Skin of body (tissue), 2 donors: Measurements from ENCODE around the gene JPH3. TPM values are rescaled to one million over a fixed set of nuclear protein-coding genes. Genes with fewer than 3 reads are reported as not detected.

Source experiments
- DNase-seq: peaks from one replicate; lab custom pipeline; 2025; lab: John Stamatoyannopoulos, UW
- total RNA-seq: library from RNA; depleted of rRNA; stranded (reverse); fragments of >200 nt; gene quantifications from one replicate; pipeline ENCODE4 v1.2.3, GENCODE V29; 2014

The JPH3 gene
- total RNA-seq, 1 donor from 2014 or later, result 0.69 TPM

DNA sequence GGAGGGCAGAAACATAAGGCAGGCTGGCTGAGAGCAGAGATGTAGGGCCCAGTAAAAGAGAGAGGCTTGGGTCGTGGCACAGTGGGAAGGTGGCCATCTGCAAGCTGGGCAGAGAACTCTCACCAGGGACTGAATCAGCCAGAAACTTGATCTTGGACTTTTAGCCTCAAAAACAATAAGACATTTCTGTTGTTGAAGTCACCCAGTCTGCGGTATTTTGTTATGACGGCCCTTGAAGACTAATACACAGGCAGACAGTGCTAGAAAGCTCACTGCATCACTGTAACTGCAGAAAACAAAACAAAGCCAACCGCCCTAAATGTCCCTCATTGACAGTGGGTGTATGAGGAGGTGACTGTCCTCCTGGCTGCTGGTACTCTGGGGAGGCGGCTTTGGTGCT is 3.9 kb upstream of the JPH3 start:
- DNase-seq, result no peak

DNA sequence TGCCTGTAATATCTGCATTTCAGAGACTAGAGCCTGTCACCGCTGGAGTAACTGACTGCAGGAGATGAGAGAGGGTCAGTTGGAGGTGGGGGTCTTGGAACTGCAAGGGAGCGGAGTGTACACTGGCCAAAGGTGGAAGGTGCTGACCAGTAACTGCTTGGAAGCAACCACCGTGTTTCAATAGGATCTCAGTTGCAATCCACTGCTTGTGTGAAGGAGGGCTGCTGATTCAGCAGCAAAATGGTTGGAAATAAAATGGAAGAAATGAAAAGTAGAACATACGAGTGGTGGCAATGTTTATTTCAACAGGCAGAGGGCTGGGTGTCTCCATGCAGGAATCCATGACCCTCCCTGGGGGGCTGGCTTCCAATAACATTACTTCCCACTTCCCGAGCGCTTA is 2.1 kb upstream of the JPH3 start:
- no peak for DNase-seq

DNA sequence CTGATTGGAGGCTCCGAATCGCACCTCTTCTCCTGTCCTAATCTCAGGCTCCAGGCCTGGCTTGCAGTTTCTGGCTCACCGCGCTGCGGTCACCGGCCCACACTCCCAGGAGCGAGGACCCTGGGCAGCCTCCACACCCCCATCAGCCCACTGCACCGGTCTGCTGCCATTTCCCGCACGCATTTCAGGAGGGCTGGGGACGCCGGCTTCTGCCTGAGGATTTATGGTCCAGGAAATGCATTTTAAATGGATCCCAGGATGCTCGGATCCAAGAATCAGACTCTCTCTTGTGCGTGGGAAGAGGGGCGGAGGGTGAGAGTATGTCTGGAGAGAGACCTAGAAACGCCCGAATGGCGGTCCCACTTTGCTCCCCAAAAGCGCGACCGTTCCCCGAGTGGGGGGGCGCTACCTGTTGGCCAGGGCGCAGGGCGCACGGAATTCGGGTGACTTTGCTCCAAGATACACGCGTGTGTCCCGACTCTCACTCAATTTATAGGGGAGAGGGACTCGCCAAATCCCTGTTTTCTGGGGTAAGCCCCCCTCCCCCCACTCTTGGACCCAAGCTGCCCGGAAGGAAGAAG is 817 bp upstream of the JPH3 start:
- no peak for DNase-seq

DNA sequence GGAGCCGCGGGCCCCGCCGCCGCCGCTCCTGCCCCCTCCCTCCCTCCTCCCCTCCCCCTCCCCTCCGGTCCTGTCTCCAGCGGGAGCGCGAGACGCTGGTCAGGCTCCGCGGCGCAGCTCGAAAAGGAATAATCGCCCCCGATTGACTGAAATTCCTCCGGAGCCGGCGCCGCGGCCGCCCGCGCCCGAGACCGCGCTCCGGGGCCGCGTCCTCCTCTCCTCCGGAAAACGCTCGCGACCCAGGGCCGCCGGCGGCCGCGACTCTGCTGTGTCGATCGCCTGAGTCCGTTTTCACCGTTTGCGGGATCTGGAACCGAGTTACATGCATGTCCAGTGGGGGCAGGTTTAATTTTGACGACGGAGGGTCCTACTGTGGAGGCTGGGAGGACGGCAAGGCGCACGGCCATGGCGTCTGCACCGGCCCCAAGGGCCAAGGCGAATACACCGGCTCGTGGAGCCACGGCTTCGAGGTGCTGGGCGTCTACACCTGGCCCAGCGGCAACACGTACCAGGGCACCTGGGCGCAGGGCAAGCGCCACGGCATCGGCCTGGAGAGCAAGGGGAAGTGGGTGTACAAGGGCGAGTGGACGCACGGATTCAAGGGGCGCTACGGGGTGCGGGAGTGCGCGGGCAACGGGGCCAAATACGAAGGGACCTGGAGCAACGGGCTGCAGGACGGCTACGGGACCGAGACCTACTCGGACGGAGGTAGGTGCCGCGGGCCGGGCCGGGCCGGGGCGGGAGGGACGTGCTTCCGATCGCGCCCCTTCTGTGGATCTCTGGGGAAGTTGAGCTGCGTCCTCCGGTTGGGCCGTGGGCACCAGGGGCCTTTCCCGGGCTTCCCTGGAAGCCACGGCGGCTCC is 744 bp downstream of the JPH3 start:
- DNase-seq, result no peak

DNA sequence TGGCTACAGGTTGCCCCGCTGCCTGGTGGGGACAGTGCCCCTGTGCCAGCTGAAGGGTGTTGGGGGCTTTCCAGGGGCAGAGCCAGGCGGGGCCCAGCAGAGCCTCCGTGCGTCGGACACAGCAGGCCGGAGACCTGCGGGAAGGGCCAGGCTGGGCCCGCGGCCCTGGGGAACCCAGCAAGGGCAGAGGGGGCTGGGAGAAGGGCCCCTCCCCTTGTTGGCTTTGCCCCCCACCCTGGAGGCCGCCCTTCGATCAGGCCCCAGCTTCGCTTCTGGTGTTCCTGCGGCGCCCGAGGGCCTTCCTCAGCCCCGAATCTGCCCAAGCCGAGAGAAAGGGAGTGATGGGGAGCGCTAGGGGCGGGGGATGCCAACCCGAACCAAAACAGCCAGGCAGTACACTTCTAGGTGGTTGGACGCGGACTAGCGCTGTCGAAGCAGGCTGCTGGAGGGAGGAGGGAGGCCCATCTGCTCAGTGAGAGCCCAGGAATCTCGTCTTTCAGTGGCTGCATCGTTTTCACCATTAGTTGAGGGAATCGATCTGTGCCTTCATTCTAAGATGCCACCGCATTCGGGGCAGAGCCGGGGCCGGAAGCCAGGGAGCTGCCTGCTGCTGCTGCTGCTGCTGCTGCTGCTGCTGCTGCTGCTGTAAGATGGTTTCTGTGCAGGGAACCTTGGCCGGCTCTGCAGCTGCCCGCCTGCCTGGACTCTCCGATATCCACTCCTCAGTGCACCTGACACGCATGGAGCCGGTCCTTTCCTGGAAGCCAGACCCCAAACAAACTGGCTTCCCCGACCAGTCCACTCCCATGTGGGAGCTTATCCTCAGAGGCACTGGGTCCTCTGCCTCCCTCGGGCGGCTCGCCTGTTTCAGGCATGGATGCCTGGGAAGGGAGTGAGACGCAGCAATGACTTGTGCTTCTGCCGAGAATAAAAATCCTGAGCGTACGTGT is 1.7 kb downstream of the JPH3 start:
- no peak for DNase-seq

DNA sequence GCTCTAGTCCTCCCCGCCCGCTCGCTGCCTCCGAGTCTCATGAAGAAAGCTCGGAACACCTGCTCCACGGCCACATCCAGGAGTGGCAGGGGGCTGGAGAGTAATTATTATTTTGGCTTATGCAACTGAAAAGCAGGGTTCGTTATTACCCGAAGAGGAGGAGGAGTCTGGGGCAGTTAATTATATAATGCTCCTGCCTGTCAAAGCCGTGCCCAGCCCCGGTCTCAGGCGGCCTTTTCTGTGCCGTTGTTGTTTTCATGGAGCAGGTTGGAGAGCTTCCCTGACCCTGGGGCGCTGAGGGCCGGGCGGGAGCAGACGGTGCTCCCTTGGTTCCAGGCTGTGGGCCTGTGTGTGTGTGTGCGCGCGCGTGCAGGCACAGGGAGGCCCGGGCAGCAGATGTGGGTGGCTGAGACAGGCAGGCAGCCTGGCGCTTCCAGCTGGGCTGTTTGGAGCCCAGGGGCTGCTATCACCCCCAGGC is 2.4 kb downstream of the JPH3 start:
- DNase-seq, result no peak

DNA sequence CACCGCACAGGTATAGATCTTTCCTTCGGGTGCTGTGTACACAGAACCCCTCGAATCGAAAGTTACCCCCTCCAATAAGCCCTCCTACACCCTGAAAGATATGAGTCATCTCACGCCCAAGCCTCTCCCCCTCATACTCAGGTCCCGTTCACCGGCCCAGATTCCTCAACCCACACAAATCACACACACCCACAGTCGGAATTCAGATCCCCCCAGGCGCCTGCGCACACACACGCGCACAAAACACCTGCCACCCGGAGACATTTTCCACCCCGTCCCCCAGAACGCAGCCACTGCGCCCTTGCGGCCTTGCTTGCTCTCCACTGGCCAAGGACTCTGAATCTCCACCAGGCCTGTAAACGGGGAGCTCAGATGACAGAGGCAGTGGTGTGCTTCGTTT is 4.9 kb downstream of the JPH3 start:
- DNase-seq, result no peak

DNA sequence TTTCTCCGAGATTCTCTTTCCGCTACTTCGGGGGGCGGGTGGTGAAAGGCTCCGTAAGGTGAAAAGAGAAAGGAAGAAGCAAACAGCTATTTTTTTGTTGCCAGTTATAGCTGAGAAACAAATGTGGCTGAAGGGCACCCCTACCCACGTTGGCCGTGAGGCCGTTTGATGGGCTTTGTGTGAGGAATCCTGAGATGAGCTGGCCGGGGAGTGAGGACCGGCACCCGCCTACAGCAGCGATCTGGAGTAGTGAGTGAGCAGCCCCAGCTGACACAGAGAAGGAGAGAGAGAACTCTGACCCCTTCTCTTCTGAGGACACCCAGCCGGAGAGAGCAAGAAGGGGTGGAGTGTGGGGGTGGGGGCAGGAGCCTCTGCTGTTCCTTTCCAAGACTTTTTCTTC is 5.6 kb downstream of the JPH3 start:
- DNase-seq, result no peak

DNA sequence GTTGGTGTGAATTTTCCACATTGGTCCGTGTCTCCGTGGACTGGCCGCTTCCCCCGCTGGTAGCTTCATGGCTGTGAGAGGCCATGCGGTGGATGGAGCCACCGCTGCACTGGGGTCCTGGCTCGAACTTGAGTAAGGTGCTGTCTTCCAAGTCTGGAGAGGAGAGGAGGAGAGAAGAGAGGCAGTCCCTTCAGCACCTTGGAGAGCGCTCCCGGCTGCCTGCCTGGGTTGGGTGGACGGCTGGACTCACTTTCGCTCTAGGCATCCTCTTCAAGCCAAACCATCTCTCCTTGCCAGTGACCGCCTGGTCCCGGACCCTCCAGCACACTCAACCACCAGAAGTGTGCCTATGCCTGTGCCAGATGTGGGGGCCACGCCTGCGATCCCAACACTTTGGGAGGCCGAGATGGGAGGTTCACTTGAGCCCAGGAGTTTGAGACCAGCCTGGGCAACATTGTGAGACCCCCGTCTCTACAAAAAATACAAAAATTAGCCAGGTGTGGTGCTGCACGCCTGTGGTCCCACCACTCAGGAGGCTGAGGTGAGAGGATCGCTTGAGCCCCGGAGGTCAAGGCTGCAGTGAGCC is 6.2 kb downstream of the JPH3 start:
- DNase-seq, result no peak

DNA sequence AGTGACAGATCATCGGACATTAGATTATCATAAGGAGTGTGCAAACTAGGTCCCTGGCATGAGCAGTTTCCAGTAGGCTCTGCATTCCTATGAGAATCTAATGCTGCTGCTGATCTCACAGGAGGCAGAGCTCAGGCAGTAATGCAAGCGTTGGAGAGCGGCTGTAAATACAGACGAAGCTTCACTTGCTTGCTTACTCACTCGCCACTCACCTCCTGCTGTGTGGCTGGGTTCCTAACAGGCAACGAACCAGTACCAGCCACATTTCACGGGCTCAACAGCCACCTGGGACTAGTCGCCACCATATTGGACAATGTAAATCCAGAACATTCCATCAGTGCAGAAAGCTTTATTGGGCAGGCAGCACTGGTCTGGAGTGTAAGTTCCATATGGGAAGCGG is 7.7 kb downstream of the JPH3 start:
- no peak for DNase-seq

DNA sequence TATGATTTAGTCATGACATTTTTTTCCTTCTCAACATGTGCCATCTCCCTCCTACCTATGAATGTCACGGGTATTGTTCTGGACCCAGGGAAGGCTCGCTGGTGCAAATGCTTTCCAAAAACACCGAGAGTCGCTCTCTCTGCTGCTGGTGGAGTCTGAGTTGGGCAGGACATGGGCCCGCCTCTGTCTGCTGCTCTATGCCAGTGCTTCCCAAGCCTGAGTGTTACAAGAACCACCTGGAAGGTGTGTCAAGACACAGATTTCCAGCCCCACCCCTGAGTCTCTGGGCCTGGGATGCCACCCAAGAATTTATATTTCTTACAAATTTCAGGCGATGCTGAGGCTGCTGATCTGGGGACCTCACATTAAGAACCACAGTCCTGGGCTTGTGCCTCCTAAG is 9.1 kb downstream of the JPH3 start:
- no peak for DNase-seq

DNA sequence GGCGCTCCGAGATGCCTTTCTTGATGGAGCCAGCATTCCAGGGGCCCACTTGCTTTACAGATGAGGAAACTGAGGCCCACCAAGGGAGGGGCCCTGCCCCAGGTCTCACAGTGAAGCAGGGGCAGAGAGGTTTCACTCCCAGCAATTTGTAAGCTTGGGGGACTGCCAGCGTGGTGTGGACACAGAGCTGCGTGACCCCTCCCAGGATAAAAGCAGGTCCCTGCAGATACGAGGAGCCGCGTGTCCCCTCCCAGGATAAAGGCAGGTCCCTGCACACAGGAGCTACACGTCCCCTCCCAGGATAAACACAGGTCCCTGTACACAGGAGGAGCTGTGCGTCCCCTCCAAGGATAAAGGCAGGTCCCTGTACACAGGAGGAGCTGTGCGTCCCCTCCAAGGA is 11.7 kb downstream of the JPH3 start:
- no peak for DNase-seq

DNA sequence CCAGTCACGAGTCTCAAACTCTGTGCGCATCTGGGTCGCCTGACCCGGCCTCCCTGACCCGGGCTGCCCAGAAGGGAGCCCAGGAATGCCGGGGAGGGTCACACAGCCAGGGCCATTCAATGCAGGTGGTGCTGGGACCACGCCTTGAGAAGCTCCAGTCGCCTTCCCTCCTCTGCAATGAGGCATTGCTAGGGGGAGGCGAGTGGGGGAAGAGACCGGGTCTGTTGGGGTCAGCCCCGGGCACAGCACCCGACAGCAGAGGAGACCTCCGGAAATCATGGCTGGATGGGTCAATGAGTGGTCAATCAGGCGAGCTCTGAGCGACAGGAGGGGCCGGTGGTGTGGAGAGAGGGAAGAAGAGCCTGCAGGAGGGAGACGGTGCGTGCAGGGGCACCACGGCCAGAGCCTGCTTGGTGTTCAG is 13.3 kb downstream of the JPH3 start:
- no peak for DNase-seq

DNA sequence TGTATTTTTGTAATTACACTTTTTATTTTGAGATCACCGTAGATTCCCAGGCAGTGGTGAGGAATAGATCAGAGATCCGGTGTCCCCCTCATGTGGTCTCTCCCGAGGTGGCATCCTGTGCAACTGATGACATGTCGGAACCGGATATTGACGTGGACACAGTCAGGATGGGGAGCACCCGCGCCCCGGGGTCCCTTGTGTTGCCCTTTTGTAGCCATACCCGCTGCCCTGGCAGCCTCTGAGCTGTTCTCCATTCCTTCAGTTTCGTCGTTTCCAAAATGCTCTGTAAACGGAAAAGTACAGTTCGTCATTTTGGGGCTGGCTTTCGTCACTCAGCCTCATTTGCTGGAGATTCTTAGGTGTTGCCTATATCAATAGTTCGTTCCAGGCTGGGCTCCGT is 14.2 kb downstream of the JPH3 start:
- no peak for DNase-seq

DNA sequence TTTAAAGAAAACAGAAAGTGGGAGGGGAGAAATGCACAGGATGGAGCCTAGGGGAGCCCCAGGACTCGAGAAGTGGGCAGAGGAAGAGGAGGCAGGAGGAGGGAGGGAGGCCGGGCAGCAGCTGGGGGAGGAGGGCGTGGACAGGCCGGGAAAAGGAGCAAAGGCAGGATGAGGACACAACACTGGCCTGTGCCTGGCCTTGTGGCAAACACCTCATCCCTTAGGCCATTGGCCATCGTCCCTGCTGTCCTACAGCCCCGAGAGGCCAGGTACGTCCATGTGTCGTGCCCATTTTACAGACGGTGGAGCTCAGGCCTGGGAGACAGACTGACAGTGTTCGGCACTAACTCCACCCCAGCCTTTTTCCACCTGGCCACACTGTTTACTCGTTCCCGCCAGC is 15.9 kb downstream of the JPH3 start:
- DNase-seq, result no peak

DNA sequence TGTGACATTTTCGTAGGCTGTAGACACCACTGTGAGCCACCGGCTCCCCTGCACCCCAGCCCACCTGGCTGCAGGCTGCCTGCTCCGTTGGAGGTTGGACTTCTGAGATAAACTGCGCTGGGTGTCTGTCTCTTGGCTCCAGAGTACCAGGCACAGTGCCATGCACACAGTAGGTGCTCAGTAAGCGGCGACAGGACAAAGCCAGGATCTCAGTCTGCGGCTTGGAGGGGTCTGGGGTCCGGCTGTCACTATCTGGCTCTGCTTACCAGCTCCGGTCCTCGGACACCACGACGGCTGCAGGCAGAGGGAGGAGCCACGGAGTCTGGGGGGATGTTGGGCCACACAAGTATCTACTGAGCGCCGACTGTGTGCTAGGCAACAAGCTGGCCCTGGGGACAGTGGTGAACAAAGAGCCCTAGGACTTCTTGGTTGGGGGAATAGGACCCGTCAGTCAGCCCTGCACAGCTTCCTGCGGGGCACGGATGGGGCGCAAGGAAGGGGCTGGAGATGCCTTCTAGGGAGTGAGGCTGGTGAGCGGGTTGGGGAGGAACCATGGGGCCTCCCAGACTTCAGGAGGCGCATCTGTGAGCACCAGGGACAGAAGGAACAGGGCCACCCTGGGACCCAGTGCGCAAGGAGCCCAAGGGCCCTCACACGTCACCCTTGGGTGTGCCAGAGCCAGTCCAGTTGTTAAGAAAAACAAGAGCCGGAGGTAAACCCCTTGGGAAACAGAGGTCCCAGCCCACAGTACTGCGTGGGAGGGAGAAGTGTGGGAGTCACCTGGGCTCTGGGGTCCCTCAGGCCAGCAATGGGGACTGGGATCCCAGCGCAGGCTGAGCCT is 17.3 kb downstream of the JPH3 start:
- DNase-seq, result no peak

DNA sequence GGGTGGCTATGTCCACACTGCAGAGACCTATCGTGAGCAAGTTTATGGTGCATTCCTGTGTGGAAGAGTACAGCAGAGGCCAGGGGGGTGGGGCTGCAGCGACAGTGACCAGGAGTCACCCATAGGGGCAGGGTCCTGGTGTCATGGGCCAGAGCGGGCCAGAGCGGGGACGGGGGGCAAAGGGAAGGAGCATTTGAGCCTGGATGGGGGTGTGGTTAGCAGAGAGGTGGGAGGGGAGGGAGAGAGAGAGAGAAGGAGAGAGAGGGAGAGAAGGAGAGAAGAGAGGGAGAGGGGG is 17.8 kb downstream of the JPH3 start:
- no peak for DNase-seq

DNA sequence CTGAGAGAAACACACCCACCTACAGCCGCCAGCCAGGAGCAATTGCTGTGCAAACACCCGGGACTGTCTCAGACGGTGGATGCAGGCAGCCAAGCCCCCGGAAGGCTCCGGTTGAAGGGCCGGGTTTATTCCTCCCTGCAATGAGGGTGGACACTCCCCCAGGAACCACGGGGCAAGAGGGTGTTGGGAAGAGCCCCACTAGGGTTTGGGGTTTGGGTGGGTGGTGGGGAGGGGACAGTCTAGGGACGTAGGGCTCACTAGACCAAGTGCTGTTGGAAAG is 19.2 kb downstream of the JPH3 start:
- no peak for DNase-seq

DNA sequence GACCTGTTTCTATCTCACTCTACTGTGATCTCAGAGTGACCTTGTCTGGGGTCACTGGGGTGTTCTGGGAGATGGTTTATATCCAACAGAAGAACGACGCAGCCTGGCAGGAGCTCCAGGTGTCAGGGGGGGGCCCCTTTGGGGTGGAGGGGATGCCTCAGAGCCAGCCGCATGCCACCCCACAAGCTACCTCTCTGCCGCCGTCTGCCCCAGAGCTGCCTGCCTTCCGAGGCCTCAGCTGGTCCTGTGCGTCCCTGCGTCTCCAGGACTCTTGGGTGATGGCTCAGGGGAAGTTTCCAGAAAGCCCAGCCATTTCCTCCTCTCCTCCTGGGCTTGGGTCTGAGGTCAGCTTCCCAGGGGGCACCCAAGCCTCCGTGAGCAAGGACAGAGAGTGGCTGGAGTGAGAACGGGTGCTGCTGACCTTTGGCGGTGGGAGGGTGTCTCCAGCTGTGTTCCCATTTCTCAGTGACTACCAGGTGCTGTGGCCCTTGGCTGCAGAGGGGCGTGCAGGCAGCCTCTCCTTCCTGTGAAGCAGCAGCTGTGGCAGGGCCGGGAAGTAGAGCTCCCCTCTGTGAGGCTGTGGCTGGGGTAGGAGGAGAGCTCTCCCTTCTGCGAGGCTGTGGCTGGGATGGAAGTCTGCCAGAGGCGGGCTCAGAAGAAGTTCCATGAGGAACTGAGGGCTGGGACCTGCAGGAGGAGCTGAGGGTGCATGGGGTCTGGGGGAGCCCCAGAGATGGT is 19.8 kb downstream of the JPH3 start:
- no peak for DNase-seq

DNA sequence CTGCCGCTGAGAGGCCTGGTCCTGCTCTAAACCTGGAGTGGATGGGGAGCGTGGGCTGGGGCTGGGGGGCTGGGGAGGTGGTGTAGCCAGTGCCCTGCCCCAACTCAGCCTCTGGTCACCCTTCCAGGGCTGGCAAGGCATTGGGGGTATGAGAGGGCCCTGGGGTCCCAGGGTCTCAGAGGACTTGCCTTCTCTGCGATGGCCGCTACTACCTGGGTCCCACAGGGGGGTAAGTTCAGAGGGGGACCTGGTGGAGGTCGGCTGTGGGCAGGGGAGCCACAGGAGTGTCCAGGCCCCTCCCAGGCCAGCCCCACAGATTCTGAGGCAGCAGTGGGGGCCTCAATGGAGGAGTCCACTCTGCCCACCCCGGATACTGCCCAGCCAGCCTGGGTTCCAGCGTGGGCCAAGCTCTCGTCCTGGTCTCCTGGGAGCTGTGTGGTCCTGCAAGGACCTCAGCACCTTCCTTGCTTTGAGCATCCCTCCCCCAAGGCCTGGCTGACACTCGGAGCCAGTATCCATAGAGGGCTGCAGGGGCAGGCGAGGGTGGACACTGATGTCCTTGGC is 20.5 kb downstream of the JPH3 start:
- DNase-seq, result no peak
